K562 (cell line): ENCODE measurements around the gene SUPT3H. TPM values are rescaled to one million over a fixed set of nuclear protein-coding genes. Genes with fewer than 3 reads are reported as not detected.

ENCODE experiments used
- ATAC-seq: fragments of 200-7000 bp; cut with Tn5 transposase; 3 replicates; pipeline ENCODE4 v1.9.1; 2020; ENCODE audit warnings: moderate library complexity
- BruUV-seq: library from RNA; stranded (reverse); fragments of 400-500 nt; replicated peaks from 2 replicates; lab custom pipeline; 2021; lab: Mats Ljungman, UMichigan
- CTCF ChIA-PET: fragments of 300-600 bp; formaldehyde crosslinking; extraction: SDS; loops from one replicate; lab custom pipeline; 2021; ENCODE audit warnings: low intra/inter-chr PET ratio; lab: Yijun Ruan, JAX
- POLR2A ChIA-PET: fragments of 300-600, 350-650 bp; sonication (Branson Sonifier 250); formaldehyde crosslinking; extraction: SDS; loops from one replicate; lab custom pipeline; 2021; ENCODE audit warnings: antibody characterized with exemption, inconsistent platforms; lab: Yijun Ruan, JAX
- DNase-seq, 4 experiments: peaks; one replicate each; pipeline versions ENCODE4 v3.0.0 to v3.0.0-alpha.2; 2011 to 2018; ENCODE audit warnings: low spot score in 3 of 4, mixed read lengths in 3 of 4; ENCODE audit errors: extremely low read depth in 1 of 4
- FAIRE-seq: peaks from 2 replicates; lab custom pipeline; 2011; peaks lifted over from hg19 to GRCh38; lab: Jason Lieb, UNC
- H2AFZ ChIP-seq: 2 replicates; pipeline ENCODE4 v1.6.0; 2011; ENCODE audit warnings: low read depth, low read length, control low read depth, inconsistent platforms
- H3K27ac ChIP-seq: fragments of 200-600 bp; 3 replicates; pipeline ENCODE4 v1.8.0; 2011; ENCODE audit warnings: low read depth, mild to moderate bottlenecking, control low read depth, inconsistent platforms, low read length, moderate library complexity, mixed read lengths; ENCODE audit errors: extremely low read depth
- H3K27me3 ChIP-seq, 2 experiments: fragments of 300-600 bp in 1 of 2; 2 replicates in 1 of 2; 3 replicates in 1 of 2; pipeline versions ENCODE4 v1.6.0 to v1.8.0; 2011; ENCODE audit warnings: inconsistent platforms in 2 of 2, low read length in 2 of 2, mild to moderate bottlenecking in 1 of 2, mixed read lengths in 1 of 2, moderate library complexity in 1 of 2; ENCODE audit not compliant: control insufficient read depth in 2 of 2, insufficient read depth in 2 of 2
- H3K36me3 ChIP-seq: fragments of 300-600 bp; 3 replicates; pipeline ENCODE4 v1.8.0; 2011; ENCODE audit warnings: mild to moderate bottlenecking, low read length, inconsistent platforms; ENCODE audit not compliant: control insufficient read depth, insufficient read depth
- H3K4me1 ChIP-seq, 2 experiments: fragments of 200-600 bp in 1 of 2; replicated peaks in 1 of 2; 2 replicates in 1 of 2; 3 replicates in 1 of 2; pipeline versions ENCODE4 v1.5.1 to v1.8.0; 2011; ENCODE audit warnings: inconsistent platforms in 2 of 2, low read length in 2 of 2, mild to moderate bottlenecking in 1 of 2, mixed read lengths in 1 of 2, moderate library complexity in 1 of 2; ENCODE audit not compliant: control insufficient read depth in 2 of 2, insufficient read depth in 2 of 2
- H3K4me2 ChIP-seq: 2 replicates; pipeline ENCODE4 v1.6.1; 2011; ENCODE audit warnings: low read length, control low read depth, inconsistent platforms, mixed read lengths; ENCODE audit not compliant: insufficient read depth
- H3K4me3 ChIP-seq: fragments of 200-600 bp; sonication (generic), shearing (Covaris generic); 2 replicates; pipeline ENCODE4 v1.5.1; 2016; ENCODE audit warnings: control low read depth, inconsistent platforms
- H3K79me2 ChIP-seq: fragments of 200-600 bp; 3 replicates; pipeline ENCODE4 v1.8.0; 2011; ENCODE audit warnings: low read length, inconsistent platforms; ENCODE audit not compliant: control insufficient read depth, insufficient read depth
- H3K9ac ChIP-seq, 2 experiments: 2 replicates each; pipeline versions ENCODE4 v1.6.0 to v1.6.1; 2011; ENCODE audit warnings: low read depth in 2 of 2, low read length in 2 of 2, control low read depth in 1 of 2, inconsistent platforms in 1 of 2, mild to moderate bottlenecking in 1 of 2, mixed read lengths in 1 of 2; ENCODE audit not compliant: insufficient read depth in 1 of 2
- H3K9me1 ChIP-seq: one replicate; pipeline ENCODE4 v1.6.0; 2011; ENCODE audit warnings: inconsistent platforms, mild to moderate bottlenecking, low read length, moderate library complexity; ENCODE audit not compliant: control insufficient read depth, insufficient read depth
- H3K9me3 ChIP-seq: replicated peaks from 2 replicates; pipeline ENCODE4 v1.5.1; 2011; ENCODE audit warnings: low read depth, low read length, inconsistent platforms; ENCODE audit not compliant: control insufficient read depth, insufficient read depth
- H4K20me1 ChIP-seq: replicated peaks from 2 replicates; pipeline ENCODE4 v1.6.1; 2011; ENCODE audit warnings: low read length, inconsistent platforms, mixed read lengths; ENCODE audit not compliant: control insufficient read depth, insufficient read depth
- CTCF ChIP-seq, 3 experiments: IDR thresholded peaks in 2 of 3; conservative IDR thresholded peaks in 1 of 3; 2 replicates each; pipeline ENCODE4 v1.5.1; 2011 to 2012; ENCODE audit warnings: low read length in 3 of 3, mild to moderate bottlenecking in 3 of 3, control low read depth in 2 of 3, improper control_type of control experiment in 1 of 3, inconsistent platforms in 1 of 3, low read depth in 1 of 3, mixed read lengths in 1 of 3, moderate library complexity in 1 of 3; ENCODE audit not compliant: insufficient read depth in 2 of 3
- GMEB1 ChIP-seq: fragments of 250-450 bp; sonication (Bioruptor Pico); IDR thresholded peaks from 2 replicates; pipeline ENCODE4 v1.4.0; 2020; ENCODE audit warnings: mild to moderate bottlenecking
- MCM5 ChIP-seq: fragments of 450-650 bp; IDR thresholded peaks from 2 replicates; pipeline ENCODE4 v1.6.1; 2016; ENCODE audit warnings: low read depth
- MYBL2 ChIP-seq, 2 experiments: fragments of 450-650 bp in 1 of 2; sonication (generic) in 1 of 2; formaldehyde crosslinking in 1 of 2; IDR thresholded peaks; 2 replicates each; pipeline versions ENCODE4 v1.6.1 to v1.8.1; 2017 to 2022; ENCODE audit warnings: borderline replicate concordance in 1 of 2, inconsistent platforms in 1 of 2, low read depth in 1 of 2, mild to moderate bottlenecking in 1 of 2, missing genetic modification reagents in 1 of 2, moderate library complexity in 1 of 2
- PBX2 ChIP-seq, 2 experiments: IDR thresholded peaks in 1 of 2; conservative IDR thresholded peaks in 1 of 2; 2 replicates each; pipeline ENCODE4 v1.6.1; 2016; ENCODE audit warnings: low read depth in 2 of 2, mild to moderate bottlenecking in 1 of 2, missing compliant biosample characterization in 1 of 2, missing genetic modification characterization in 1 of 2, moderate library complexity in 1 of 2
- TFAM ChIP-seq: fragments of 250-450 bp; sonication (Bioruptor Pico); conservative IDR thresholded peaks from 2 replicates; pipeline ENCODE4 v1.5.0; 2021; ENCODE audit warnings: mild to moderate bottlenecking, moderate library complexity
- ZBTB1 ChIP-seq: sonication (generic); formaldehyde crosslinking; IDR thresholded peaks from 2 replicates; pipeline ENCODE4 v1.8.1; 2023; ENCODE audit warnings: missing genetic modification reagents, low read depth, mild to moderate bottlenecking, borderline replicate concordance
- ZC3H4 ChIP-seq: sonication (generic); formaldehyde crosslinking; IDR thresholded peaks from 2 replicates; pipeline ENCODE4 v1.9.0; 2021; ENCODE audit warnings: missing genetic modification reagents, borderline replicate concordance
- ZNF785 ChIP-seq: fragments of 250-450 bp; sonication (Bioruptor Pico); IDR thresholded peaks from 2 replicates; pipeline ENCODE4 v1.4.0; 2020; ENCODE audit warnings: mild to moderate bottlenecking
- WGBS: fragments of 100-300 bp; shearing (Covaris generic); methylation state at CpG from one replicate; pipeline ENCODE4 v1.1.6; 2016; ENCODE audit warnings: low coverage, mixed read lengths; ENCODE audit not compliant: insufficient coverage; ENCODE audit errors: missing lambda C conversion rate; 5-methylcytosine and 5-hydroxymethylcytosine counted together
- in situ Hi-C: fragments of 300-500 bp; cut with MboI; formaldehyde crosslinking; loops from 4 replicates; pipeline ENCODE4 v1.15.0; 2018; ENCODE audit warnings: inconsistent platforms, mixed read lengths
- intact Hi-C: fragments of 100-400 bp; cut with micrococcal nuclease; formaldehyde crosslinking; loops from 2 replicates; pipeline ENCODE4 v1.14.2; 2022
- polyA plus RNA-seq, 8 experiments: library from polyadenylated mRNA; depleted of rRNA in 4 of 8; stranded (reverse) in 5 of 8; unstranded in 3 of 8; fragments of >200 nt; fragmentation: Nextera tagmentation in 2 of 8; fragmentation: Illumina TruSeq in 1 of 8; extraction: Ambion mirVana in 2 of 8; extraction: Trizol in 1 of 8; gene quantifications; 2 replicates each; pipeline versions ENCODE4 v1.2.1 to v1.2.3, GENCODE V29; 2011 to 2014; ENCODE audit warnings: inconsistent platforms in 1 of 8, missing spikeins in 1 of 8
- total RNA-seq, 7 experiments: library from RNA; depleted of rRNA in 6 of 7; stranded (reverse); fragments of >200 nt in 6 of 7; fragmentation: Illumina TruSeq in 2 of 7; extraction: Trizol in 2 of 7; gene quantifications; 2 replicates each; pipeline versions ENCODE4 v1.2.1 to v1.2.3, GENCODE V29; 2011 to 2021; ENCODE audit warnings: low replicate concordance in 1 of 7

Gene SUPT3H
- total and polyA plus RNA-seq, 9 of the 15 experiments (the other 6 are each of a cell fraction or from before 2014, with no cell fraction given): 7.2 to 16.3 (median 11.9) TPM

- BruUV-seq: no TSS peak
- Histone ChIP-seq H3K27ac (no peak overlapping the region), H3K4me1 (no peaks in the 10 kb centered on the region), H3K27me3 (no peaks in the 10 kb centered on the region), H3K9me1 (no peaks in the 10 kb centered on the region), H3K79me2 (no peaks in the 10 kb centered on the region), H2AFZ (no peak overlapping the region), H3K9me3 (no peaks in the 10 kb centered on the region), H3K9ac (no peak overlapping the region), H3K4me2 (no peak overlapping the region), H3K4me3 (no peak overlapping the region), H3K36me3 (no peaks in the 10 kb centered on the region), H4K20me1 (no peaks in the 10 kb centered on the region)
- FAIRE-seq: no peak
- WGBS: 67% methylated on average over 1 of the region's 1 CpG
- ATAC-seq: no peak
- DNase-seq: no peak
- TF ChIP-seq MYBL2 (IDR thresholded peaks at IDR 0.05; ENCODE audit: low read depth) (no peak), MYBL2 (CRISPR knock-in tag; IDR thresholded peaks at IDR 0.05; ENCODE audit: borderline replicate concordance) (no peak), ZC3H4 (CRISPR knock-in tag) (no peak), PBX2 (CRISPR knock-in tag; IDR thresholded peaks at IDR 0.05; ENCODE audit: low read depth) (no peak), PBX2 (tag; conservative IDR thresholded peaks at IDR 0.05; ENCODE audit: low read depth) (no peak), ZNF785 (CRISPR knock-in tag) (no peak), CTCF (IDR thresholded peaks at IDR 0.05 in 2 of 3, conservative IDR thresholded peaks at IDR 0.05 in 1 of 3; ENCODE audit: insufficient read depth in 2 of 3, low read depth in 1 of 3, low read length in 3 of 3) (no peak), ZBTB1 (CRISPR knock-in tag) (no peak), TFAM (CRISPR knock-in tag) (no peak), GMEB1 (no peak), MCM5 (no peak)
- ChIA-PET POLR2A (no interaction called here), CTCF (no interaction called here)
- in situ Hi-C loops: no loop called here
- intact Hi-C loops: no loop called here
Observed at GRCh38 chr6:45031601-45032000, 346.1 kb downstream of the SUPT3H start.
